Measurements from ENCODE around the gene VANGL2. TPM values are rescaled to one million over a fixed set of nuclear protein-coding genes. Genes with fewer than 3 reads are reported as not detected.

VANGL2 gene
- 1 to 10 TPM; 3.6 to 7.8 TPM for total RNA-seq

DNA sequence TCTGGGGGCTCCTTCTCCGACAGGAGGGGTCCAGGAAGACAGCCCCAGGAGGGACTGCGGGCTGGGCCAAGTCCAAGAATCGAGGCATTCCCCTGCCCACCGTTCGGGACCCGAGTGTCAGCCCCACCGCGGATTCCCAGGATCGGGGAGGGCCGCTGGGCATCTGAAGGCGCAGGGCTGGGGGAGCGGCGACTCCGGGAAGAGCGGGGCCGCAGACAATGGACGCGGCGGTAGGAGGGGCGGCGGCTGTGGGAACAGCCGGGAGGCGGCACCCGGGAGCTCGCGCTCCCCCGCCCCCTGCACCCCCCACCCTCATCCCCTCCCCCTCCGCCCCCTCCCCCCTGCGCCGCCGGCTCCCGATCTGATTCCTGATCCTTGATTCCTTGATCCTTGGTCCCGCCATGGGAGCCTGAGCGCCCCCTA is at the start of gene VANGL2:
Gene VANGL2 (plus strand): TSS at position 342 of the 423 bp plus-strand sequence. CDS start 15,274 bp downstream, outside the sequence.
- H3K9me3 ChIP-seq, result no peaks in the 10 kb centered on the region
- H3K27me3 ChIP-seq, result no peaks in the 10 kb centered on the region
- peak within 1 kb of the TSS; percentile 74 to 97 for H3K4me3 ChIP-seq
- peak; percentile 82 to 87 (median 85) for DNase-seq
- WGBS, 2 donors, result 0 to 1% methylated on average over 22 to 23 of the region's 34 CpGs
- ATAC-seq, result peak; percentile 95
- no peaks in the 10 kb centered on the region for H3K36me3 ChIP-seq (replicated peaks in 1 of 2; ENCODE audit: insufficient read depth in 1 of 2, low read depth in 2 of 2)
- H3K4me1 ChIP-seq, result peaks cover 22% of the 10 kb centered on the region
- peak in 1 of 3 donors; percentile 31 for TF ChIP-seq POLR2A (IDR thresholded peaks at IDR 0.05)
- TF ChIP-seq, protein P1, sequence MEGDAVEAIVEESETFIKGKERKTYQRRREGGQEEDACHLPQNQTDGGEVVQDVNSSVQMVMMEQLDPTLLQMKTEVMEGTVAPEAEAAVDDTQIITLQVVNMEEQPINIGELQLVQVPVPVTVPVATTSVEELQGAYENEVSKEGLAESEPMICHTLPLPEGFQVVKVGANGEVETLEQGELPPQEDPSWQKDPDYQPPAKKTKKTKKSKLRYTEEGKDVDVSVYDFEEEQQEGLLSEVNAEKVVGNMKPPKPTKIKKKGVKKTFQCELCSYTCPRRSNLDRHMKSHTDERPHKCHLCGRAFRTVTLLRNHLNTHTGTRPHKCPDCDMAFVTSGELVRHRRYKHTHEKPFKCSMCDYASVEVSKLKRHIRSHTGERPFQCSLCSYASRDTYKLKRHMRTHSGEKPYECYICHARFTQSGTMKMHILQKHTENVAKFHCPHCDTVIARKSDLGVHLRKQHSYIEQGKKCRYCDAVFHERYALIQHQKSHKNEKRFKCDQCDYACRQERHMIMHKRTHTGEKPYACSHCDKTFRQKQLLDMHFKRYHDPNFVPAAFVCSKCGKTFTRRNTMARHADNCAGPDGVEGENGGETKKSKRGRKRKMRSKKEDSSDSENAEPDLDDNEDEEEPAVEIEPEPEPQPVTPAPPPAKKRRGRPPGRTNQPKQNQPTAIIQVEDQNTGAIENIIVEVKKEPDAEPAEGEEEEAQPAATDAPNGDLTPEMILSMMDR (IDR thresholded peaks at IDR 0.05), result no peak
- intact Hi-C loops (cut with DNase I), result no loop called here
- peak within 1 kb of the TSS in 3 of 4 donors; percentile 54 to 66 (median 64) for H3K27ac ChIP-seq

DNA sequence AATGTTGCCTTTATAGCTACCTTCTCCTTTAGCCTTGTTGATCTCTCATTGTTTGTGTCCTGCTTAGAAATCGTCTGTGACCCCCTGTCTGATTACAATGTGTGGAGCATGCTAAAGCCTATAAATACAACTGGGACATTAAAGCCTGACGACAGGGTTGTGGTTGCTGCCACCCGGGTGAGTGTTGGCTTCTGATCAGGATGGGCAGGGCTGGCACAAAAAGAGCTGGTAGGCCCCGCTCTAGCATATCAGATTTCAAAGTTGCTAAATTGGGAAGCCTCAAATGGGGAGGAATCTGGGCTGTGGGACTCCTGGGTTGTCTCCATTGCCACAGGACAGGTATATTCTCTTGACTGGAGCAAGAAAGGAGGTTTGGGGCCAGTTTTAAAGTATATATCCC is 48.7 kb upstream of the VANGL2 start:
- Histone ChIP-seq H3K9me3 (no peaks in the 10 kb centered on the region), H3K27me3 (no peaks in the 10 kb centered on the region), H3K4me3 (no peak overlapping the region), H3K36me3 (replicated peaks in 1 of 2; ENCODE audit: insufficient read depth in 1 of 2, low read depth in 2 of 2) (peaks cover 31 to 69% of the 10 kb centered on the region in 2 donors), H3K27ac (no peak overlapping the region), H3K4me1 (peaks cover 3% of the 10 kb centered on the region)
- DNase-seq, result no peak
- ATAC-seq, result no peak
- intact Hi-C loops (cut with DNase I), result no loop called here
- no peak for TF ChIP-seq POLR2A (IDR thresholded peaks at IDR 0.05)
- TF ChIP-seq, protein P1 (IDR thresholded peaks at IDR 0.05), result no peak
- WGBS, 2 donors, result 67 to 83% methylated on average over 3 to 4 of the region's 4 CpGs

DNA sequence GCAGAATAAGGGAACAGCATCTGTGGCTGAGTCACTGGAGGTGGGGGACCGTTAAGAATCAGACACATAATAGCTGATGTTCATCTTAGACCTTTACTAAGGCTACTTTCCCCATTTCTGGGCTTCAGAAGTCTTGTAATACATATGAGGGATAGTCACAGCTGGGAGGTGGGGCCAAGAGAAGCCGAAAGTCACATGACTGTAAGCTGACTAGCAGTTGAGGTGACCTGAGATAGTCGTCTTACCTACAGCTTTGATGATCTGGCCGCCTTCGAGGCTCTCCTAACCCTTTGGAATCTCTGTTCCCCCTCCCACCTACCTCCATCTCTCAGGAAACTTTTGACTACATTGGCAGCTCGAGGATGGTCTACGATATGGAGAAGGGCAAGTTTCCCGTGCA is 47.8 kb upstream of the VANGL2 start:
- intact Hi-C loops (cut with DNase I), result no loop called here
- WGBS, 2 donors, result 81 to 91% methylated on average over 8 of the region's 8 CpGs
- Histone ChIP-seq H3K27me3 (no peaks in the 10 kb centered on the region), H3K9me3 (no peaks in the 10 kb centered on the region), H3K4me1 (no peaks in the 10 kb centered on the region), H3K27ac (no peak overlapping the region), H3K4me3 (no peak overlapping the region), H3K36me3 (replicated peaks in 1 of 2; ENCODE audit: insufficient read depth in 1 of 2, low read depth in 2 of 2) (peaks cover 33 to 74% of the 10 kb centered on the region in 2 donors)
- DNase-seq (no peak), ATAC-seq (no peak)
- TF ChIP-seq, protein P1 (IDR thresholded peaks at IDR 0.05), result no peak

DNA sequence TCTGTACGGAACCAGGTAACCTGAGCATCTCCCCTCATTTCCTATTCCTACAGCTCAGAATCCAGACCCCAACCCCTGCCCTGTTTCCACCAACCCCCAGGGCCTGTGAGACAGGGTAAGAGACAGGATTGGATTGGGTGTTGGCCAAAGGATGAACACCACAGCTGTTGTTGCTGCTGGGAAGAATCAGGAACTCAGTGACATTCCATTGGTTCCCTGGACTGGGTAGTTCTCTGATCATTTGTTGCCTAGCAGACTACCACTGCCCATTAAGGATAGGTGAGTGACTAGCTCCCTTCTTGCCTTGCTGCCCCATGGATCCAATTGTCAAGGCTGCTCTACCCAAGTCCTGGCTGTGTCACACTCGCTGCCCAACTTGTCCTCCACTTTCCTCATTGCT is 47.1 kb upstream of the VANGL2 start:
- 94% methylated on average over 2 of the region's 2 CpGs for WGBS, 2 donors
- no peak for DNase-seq
- no peaks in the 10 kb centered on the region for H3K4me1 ChIP-seq
- intact Hi-C loops (cut with DNase I), result no loop called here
- no peak for ATAC-seq
- no peak overlapping the region for H3K27ac ChIP-seq
- H3K27me3 ChIP-seq, result no peaks in the 10 kb centered on the region
- H3K36me3 ChIP-seq (replicated peaks in 1 of 2; ENCODE audit: insufficient read depth in 1 of 2, low read depth in 2 of 2), result peaks cover 33 to 79% of the 10 kb centered on the region in 2 donors
- no peaks in the 10 kb centered on the region for H3K9me3 ChIP-seq
- no peak for TF ChIP-seq POLR2A (IDR thresholded peaks at IDR 0.05)
- TF ChIP-seq, protein P1 (IDR thresholded peaks at IDR 0.05), result no peak
- H3K4me3 ChIP-seq, result no peak overlapping the region

DNA sequence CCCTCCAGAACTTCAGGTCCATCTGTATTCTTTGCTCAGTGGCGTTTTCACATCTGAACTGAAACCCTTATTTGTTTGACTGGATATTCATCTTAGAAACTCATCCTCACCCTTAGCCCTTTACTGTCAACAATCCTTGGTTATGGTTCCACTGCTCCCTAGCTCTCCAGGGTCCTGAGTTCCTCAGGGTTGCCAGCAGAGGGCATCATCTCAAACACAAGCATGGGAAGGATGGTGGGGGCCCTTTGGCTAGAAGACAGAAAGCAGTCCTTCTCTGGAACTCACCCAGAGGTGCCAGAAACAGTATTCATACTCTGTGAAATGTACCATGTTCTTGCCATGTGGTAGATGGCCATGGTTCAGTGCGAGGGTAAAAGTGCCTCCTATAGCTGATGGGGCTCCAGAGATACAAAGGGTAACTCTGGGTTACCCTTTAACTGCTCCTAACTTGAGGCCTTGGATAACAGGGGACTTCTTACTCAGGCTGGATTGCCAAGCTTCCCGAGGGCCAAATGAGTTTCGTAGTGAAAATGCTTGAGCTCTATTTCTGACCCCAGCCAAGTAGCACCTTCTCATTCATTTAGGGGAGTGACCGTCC is 45.9 kb upstream of the VANGL2 start:
- TF ChIP-seq, protein P1 (IDR thresholded peaks at IDR 0.05), result peak in 6 of 7 experiments; percentile 7 to 24 (median 14)
- TF ChIP-seq POLR2A (IDR thresholded peaks at IDR 0.05), result no peak
- ATAC-seq (no peak), DNase-seq (no peak)
- Histone ChIP-seq H3K9me3 (no peaks in the 10 kb centered on the region), H3K4me3 (no peak overlapping the region), H3K27me3 (no peaks in the 10 kb centered on the region), H3K36me3 (replicated peaks in 1 of 2; ENCODE audit: insufficient read depth in 1 of 2, low read depth in 2 of 2) (peaks cover 33 to 78% of the 10 kb centered on the region in 2 donors), H3K27ac (no peak overlapping the region), H3K4me1 (no peaks in the 10 kb centered on the region)
- intact Hi-C loops (cut with DNase I), result no loop called here
- WGBS, 2 donors, result 73% methylated on average over 3 to 5 of the region's 5 CpGs
